ENCODE results near the gene ATG14.
"Not testable (repeated sequence)": the region's sequence is repeated elsewhere in the genome, so short reads cannot be mapped to it uniquely, and the experiment has no call there.

ATG14 gene

GRCh38 chr14:55433880-55434804, 22.5 kb upstream of the ATG14 start:
- DNase-seq (ENCODE audit: low spot score): no peak

GRCh38 chr14:55432628-55433027, 21.0 kb upstream of the ATG14 start:
- DNase-seq (ENCODE audit: low spot score): no peak

- DNase-seq (ENCODE audit: low spot score): peak; percentile 93
These were observed 18.5 kb upstream of the ATG14 start for GRCh38 chr14:55430024-55430690.

- DNase-seq (ENCODE audit: low spot score): peak; percentile 53
These were observed 15.8 kb upstream of the ATG14 start for GRCh38 chr14:55427439-55427838.

GRCh38 chr14:55426891-55427290, 15.3 kb upstream of the ATG14 start:
- peak; percentile 58 for DNase-seq (ENCODE audit: low spot score)

- DNase-seq (ENCODE audit: low spot score): no peak
These were observed 13.5 kb upstream of the ATG14 start for GRCh38 chr14:55425091-55425490.

GRCh38 chr14:55423969-55424368, 12.3 kb upstream of the ATG14 start:
- DNase-seq (ENCODE audit: low spot score): no peak

GRCh38 chr14:55422338-55422737, 10.7 kb upstream of the ATG14 start:
- not testable (repeated sequence) for DNase-seq (ENCODE audit: low spot score)

GRCh38 chr14:55419663-55420062, 8.0 kb upstream of the ATG14 start:
- no peak for DNase-seq (ENCODE audit: low spot score)

- DNase-seq (ENCODE audit: low spot score): no peak
These were observed 6.8 kb upstream of the ATG14 start for GRCh38 chr14:55418411-55418810.

GRCh38 chr14:55417955-55418354, 6.3 kb upstream of the ATG14 start:
- DNase-seq (ENCODE audit: low spot score): peak; percentile 83

GRCh38 chr14:55416866-55417265, 5.2 kb upstream of the ATG14 start:
- DNase-seq (ENCODE audit: low spot score): peak; percentile 76

- DNase-seq (ENCODE audit: low spot score): peak; percentile 18
These were observed 2.9 kb upstream of the ATG14 start for GRCh38 chr14:55414551-55414950.

GRCh38 chr14:55412676-55413075, 1.0 kb upstream of the ATG14 start:
- DNase-seq (ENCODE audit: low spot score): peak; percentile 74

- peak; percentile 72 for DNase-seq (ENCODE audit: low spot score)
These were observed 754 bp downstream of the ATG14 start for GRCh38 chr14:55410876-55411275.

- DNase-seq (ENCODE audit: low spot score): peak; percentile 47
These were observed 7.3 kb downstream of the ATG14 start for GRCh38 chr14:55404173-55404854.

GRCh38 chr14:55401751-55402150, 9.9 kb downstream of the ATG14 start:
- DNase-seq (ENCODE audit: low spot score): no peak

GRCh38 chr14:55399852-55400251, 11.8 kb downstream of the ATG14 start:
- DNase-seq (ENCODE audit: low spot score): peak; percentile 54

GRCh38 chr14:55399183-55399582, 12.4 kb downstream of the ATG14 start:
- no peak for DNase-seq (ENCODE audit: low spot score)

GRCh38 chr14:55398679-55399078, 13.0 kb downstream of the ATG14 start:
- no peak for DNase-seq (ENCODE audit: low spot score)

GRCh38 chr14:55389330-55389729, 22.3 kb downstream of the ATG14 start:
- DNase-seq (ENCODE audit: low spot score): peak; percentile 59

GRCh38 chr14:55388160-55388559, 23.5 kb downstream of the ATG14 start:
- peak; percentile 67 for DNase-seq (ENCODE audit: low spot score)

GRCh38 chr14:55387121-55387520, 24.5 kb downstream of the ATG14 start:
- DNase-seq (ENCODE audit: low spot score): peak; percentile 63
